CD4-positive, alpha-beta T cell treated with Interleukin-17A for 4 hours (primary cell): ENCODE measurements around the gene FERMT1.
"Not testable (repeated sequence)": the region's sequence is repeated elsewhere in the genome, so short reads cannot be mapped to it uniquely, and the experiment has no call there.

ENCODE experiments used
- DNase-seq: peaks from one replicate; pipeline ENCODE4 v3.0.0-alpha.2; 2020; ENCODE audit warnings: mixed read lengths

The FERMT1 gene

DNA sequence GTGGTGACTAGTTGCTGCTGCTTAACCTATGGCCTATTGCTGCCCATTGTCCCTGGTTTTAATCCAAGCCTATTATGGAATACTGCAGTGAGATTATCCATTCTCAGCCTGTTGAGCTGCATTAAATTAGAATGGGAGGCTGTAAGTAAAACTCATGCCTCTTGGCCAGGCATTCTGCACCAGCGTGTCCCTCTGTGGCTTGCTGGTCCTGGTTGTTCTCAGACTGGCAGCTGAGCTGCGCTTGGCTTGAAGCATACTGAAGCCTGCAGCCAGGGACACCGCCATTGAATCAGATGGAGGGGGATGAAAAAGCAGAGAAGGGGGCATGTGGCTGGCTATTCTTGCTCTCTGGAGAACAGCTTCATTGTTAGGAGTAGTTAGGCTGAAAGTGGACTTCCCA is 84.6 kb downstream of the FERMT1 start:
- DNase-seq, result no peak

- no peak for DNase-seq
Observed at GRCh38 chr20:6037082-6037481, 85.7 kb downstream of the FERMT1 start.

- no peak for DNase-seq
Observed at GRCh38 chr20:6036213-6036612, 86.6 kb downstream of the FERMT1 start.

GRCh38 chr20:6034134-6034969 is 88.5 kb downstream of the FERMT1 start:
- DNase-seq, result no peak

GRCh38 chr20:6032907-6033306 is 89.9 kb downstream of the FERMT1 start:
- DNase-seq, result not testable (repeated sequence)

GRCh38 chr20:6030453-6031080 is 92.3 kb downstream of the FERMT1 start:
- DNase-seq, result no peak

GRCh38 chr20:6029538-6029937 is 93.3 kb downstream of the FERMT1 start:
- DNase-seq, result no peak

DNA sequence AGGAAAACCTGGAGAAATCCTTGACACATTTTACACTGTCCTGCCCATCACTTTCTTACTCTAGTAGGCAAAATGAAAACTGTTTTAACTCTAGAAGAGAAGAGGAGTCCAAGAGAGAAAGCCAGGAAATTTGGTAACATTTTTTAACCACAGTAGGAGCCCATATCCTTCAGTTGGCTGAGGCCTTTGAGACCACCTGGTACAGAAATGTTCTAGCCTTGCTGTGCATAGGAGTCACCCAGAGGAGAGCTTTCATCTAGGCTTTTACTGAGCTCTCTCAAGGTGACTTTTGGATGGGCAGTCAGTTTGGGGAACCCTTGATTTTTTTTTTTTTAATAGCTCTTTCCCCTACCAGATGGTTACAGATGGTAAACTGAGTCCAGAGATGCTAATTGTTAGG is 94.0 kb downstream of the FERMT1 start:
- no peak for DNase-seq

DNA sequence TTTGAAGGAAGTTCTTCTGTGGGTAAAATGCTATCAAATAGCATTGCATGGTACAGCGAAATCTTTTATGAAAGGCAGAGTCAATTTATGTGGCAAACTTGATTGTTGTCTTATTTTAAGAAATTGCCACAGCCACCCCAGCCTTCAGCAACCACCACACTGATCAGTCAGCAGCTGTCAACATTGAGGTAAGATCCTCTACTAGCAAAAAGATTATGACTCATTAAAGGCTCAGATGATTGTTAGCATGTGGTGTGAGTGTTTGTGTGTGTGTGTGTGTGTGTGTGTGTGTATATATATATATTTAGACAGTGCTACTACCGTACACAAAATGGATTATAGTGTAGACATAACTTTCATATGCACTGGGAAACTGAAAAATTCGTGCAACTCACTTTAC is 96.8 kb downstream of the FERMT1 start:
- DNase-seq, result no peak
